ENCODE data around the gene SPCS3. TPM values are rescaled to one million over a fixed set of nuclear protein-coding genes. Genes with fewer than 3 reads are reported as not detected.

The SPCS3 gene
- total and polyA plus RNA-seq, 2 donors from 2014 or later: 28.7 to 131 TPM

DNA sequence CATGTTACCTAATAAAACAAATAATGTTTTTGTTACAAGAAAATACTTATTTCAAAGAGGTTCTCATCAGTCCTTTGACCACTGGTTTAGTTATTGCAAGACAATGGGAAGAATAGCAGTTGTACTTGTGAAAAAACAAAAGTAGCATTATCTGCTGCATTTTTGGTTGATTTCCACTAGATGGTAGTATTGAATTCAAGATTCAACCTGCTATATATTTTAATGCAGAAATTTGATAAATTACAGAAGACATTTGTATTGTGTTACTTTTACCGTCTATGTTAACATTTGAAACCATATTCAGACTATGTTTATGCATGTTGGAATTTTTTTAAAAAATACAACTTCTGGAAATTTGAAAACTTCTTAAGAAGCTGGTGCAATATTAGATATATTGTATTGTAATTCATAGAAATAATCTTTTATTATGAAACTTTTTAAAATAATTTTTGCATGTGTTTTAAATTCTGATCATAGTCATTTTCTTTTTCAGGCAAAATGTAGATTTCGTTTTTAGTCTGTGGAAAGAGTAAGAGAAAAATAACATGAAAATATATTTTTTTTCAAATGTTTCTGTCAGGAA is 56.4 kb downstream of the SPCS3 start:
- Histone ChIP-seq H3K9me3 (ENCODE audit: control insufficient read depth in 2 of 3, insufficient read depth in 1 of 3, low read length in 3 of 3) (no peaks in the 10 kb centered on the region), H3K4me3 (ENCODE audit: low read length in 3 of 3) (no peak overlapping the region), H3K27me3 (ENCODE audit: control insufficient read depth, insufficient read depth, low read length) (no peaks in the 10 kb centered on the region), H3K27ac (ENCODE audit: low read depth in 2 of 2, low read length in 2 of 2) (no peak overlapping the region), H3K4me1 (ENCODE audit: control insufficient read depth in 2 of 3, insufficient read depth in 2 of 3, low read depth in 1 of 3, low read length in 3 of 3) (no peaks in the 10 kb centered on the region), H3K36me3 (ENCODE audit: control insufficient read depth in 2 of 3, insufficient read depth in 3 of 3, low read length in 3 of 3) (no peaks in the 10 kb centered on the region), H3K9ac (ENCODE audit: low read length in 3 of 3) (no peak overlapping the region)
- peak; percentile 33 for TF ChIP-seq CTCF (IDR thresholded peaks at IDR 0.05; ENCODE audit: borderline replicate concordance, extremely low read depth, insufficient read depth)
- DNase-seq (peak in 1 of 5 donors; percentile 10), FAIRE-seq (peak; percentile 95)
- intact Hi-C loops (cut with DNase I): loop anchor here (10.0 kb wide), 1 partner anchor 669 kb away; no protein-coding TSS in a partner anchor

GRCh38 chr4:176377780-176378179 is 58.0 kb downstream of the SPCS3 start:
- no peak overlapping the region for H3K9ac ChIP-seq (ENCODE audit: low read length in 3 of 3)
- no peaks in the 10 kb centered on the region for H3K36me3 ChIP-seq (ENCODE audit: control insufficient read depth in 2 of 3, insufficient read depth in 3 of 3, low read length in 3 of 3)
- DNase-seq (peak in 2 of 5 donors; percentile 30 to 44), FAIRE-seq (peak; percentile 78)
- TF ChIP-seq CTCF (IDR thresholded peaks at IDR 0.05; ENCODE audit: borderline replicate concordance, extremely low read depth, insufficient read depth): peak; percentile 41
- H3K27me3 ChIP-seq (ENCODE audit: control insufficient read depth, insufficient read depth, low read length): no peaks in the 10 kb centered on the region
- intact Hi-C loops (cut with DNase I): loop anchor here (10.0 kb wide), 1 partner anchor 667 kb away; no protein-coding TSS in a partner anchor
- no peak overlapping the region for H3K4me3 ChIP-seq (ENCODE audit: low read length in 3 of 3)
- no peaks in the 10 kb centered on the region for H3K9me3 ChIP-seq (ENCODE audit: control insufficient read depth in 2 of 3, insufficient read depth in 1 of 3, low read length in 3 of 3)
- H3K4me1 ChIP-seq (ENCODE audit: control insufficient read depth in 2 of 3, insufficient read depth in 2 of 3, low read depth in 1 of 3, low read length in 3 of 3): no peaks in the 10 kb centered on the region
- no peak overlapping the region for H3K27ac ChIP-seq (ENCODE audit: low read depth in 2 of 2, low read length in 2 of 2)

DNA sequence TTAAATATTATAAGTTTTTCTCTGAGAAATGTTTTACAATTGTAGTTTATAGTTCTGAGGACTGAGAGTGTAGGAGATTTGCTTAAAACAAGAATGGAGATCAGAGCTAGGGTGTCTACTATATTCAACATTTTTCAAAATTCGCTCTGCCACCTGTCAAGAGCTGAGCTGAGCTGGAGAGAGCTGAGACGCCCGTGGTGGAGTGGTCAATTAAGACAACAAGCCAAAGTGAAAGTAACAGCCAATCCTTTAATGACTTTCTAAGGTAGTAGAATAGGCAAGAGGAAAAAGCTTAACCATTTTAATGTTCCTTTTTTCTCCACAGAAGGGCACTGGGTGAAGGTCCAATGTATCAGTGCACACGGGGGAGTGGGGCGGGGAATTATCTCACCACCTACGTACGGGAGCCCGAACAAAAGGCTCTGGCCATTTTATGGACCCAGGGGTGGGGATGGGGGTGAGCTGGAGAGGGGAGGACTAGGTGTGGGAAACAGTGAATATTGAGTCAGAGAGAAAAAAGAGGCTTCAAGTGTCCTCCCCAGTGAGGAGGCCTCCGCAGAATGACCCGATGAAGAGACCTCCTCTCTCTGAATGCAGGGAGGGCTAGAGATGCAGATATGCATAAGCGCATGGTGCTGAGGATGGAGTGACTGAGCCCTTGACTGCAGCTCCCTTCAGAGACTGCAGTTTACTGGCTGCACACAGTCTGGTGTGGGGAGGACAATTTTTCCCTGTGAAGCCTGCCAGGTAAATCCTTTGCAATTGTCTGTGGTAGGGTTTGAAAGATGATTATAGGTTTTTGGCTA is 60.8 kb downstream of the SPCS3 start:
- Histone ChIP-seq H3K27ac (ENCODE audit: low read depth in 2 of 2, low read length in 2 of 2) (no peak overlapping the region), H3K36me3 (ENCODE audit: control insufficient read depth in 2 of 3, insufficient read depth in 3 of 3, low read length in 3 of 3) (no peaks in the 10 kb centered on the region), H3K4me1 (ENCODE audit: control insufficient read depth in 2 of 3, insufficient read depth in 2 of 3, low read depth in 1 of 3, low read length in 3 of 3) (no peaks in the 10 kb centered on the region), H3K9ac (ENCODE audit: low read length in 3 of 3) (no peak overlapping the region), H3K9me3 (ENCODE audit: control insufficient read depth in 2 of 3, insufficient read depth in 1 of 3, low read length in 3 of 3) (no peaks in the 10 kb centered on the region), H3K27me3 (ENCODE audit: control insufficient read depth, insufficient read depth, low read length) (no peaks in the 10 kb centered on the region), H3K4me3 (ENCODE audit: low read length in 3 of 3) (peak overlapping the region; percentile 23 to 76 (median 57))
- DNase-seq (no peak), FAIRE-seq (no peak)
- intact Hi-C loops (cut with DNase I): no loop called here
- no peak for TF ChIP-seq CTCF (IDR thresholded peaks at IDR 0.05; ENCODE audit: borderline replicate concordance, extremely low read depth, insufficient read depth)

Other genes starting within 250 kb of the SPCS3 start
- gene SPATA4, start 124.4 kb upstream of the SPCS3 start, total RNA-seq: 1.2 TPM
- gene SPATA4, start 124.4 kb upstream of the SPCS3 start, polyA plus RNA-seq (ENCODE audit: insufficient read depth, low read depth, low replicate concordance): 0.82 TPM
- gene ASB5, start 50.7 kb upstream of the SPCS3 start, total RNA-seq: 0.25 TPM
- gene ASB5, start 50.7 kb upstream of the SPCS3 start, polyA plus RNA-seq (ENCODE audit: insufficient read depth, low read depth, low replicate concordance): 0.37 TPM

Data from kidney (tissue), 14 donors.